HT-29 (cell line): ENCODE results near the gene MXRA7. TPM values are rescaled to one million over a fixed set of nuclear protein-coding genes. Genes with fewer than 3 reads are reported as not detected.
"Not testable (repeated sequence)": the region's sequence is repeated elsewhere in the genome, so short reads cannot be mapped to it uniquely, and the experiment has no call there.

Experiments used
- DNase-seq: peaks from one replicate; pipeline ENCODE4 v3.0.0-alpha.2; 2015; ENCODE audit warnings: low spot score
- total RNA-seq: library from RNA; depleted of rRNA; stranded (reverse); fragments of >200 nt; shearing (Covaris generic); gene quantifications from 2 replicates; pipeline ENCODE4 v1.2.3, GENCODE V29; 2014

MXRA7 gene
- total RNA-seq, 1 experiment from 2014 or later, result 0.23 TPM

GRCh38 chr17:76716146-76716838, 5.5 kb upstream of the MXRA7 start:
- DNase-seq, result no peak

GRCh38 chr17:76715496-76715830, 4.7 kb upstream of the MXRA7 start:
- no peak for DNase-seq

GRCh38 chr17:76714822-76715495, 4.2 kb upstream of the MXRA7 start:
- peak; percentile 58 for DNase-seq

GRCh38 chr17:76714336-76714735, 3.6 kb upstream of the MXRA7 start:
- DNase-seq, result no peak

DNA sequence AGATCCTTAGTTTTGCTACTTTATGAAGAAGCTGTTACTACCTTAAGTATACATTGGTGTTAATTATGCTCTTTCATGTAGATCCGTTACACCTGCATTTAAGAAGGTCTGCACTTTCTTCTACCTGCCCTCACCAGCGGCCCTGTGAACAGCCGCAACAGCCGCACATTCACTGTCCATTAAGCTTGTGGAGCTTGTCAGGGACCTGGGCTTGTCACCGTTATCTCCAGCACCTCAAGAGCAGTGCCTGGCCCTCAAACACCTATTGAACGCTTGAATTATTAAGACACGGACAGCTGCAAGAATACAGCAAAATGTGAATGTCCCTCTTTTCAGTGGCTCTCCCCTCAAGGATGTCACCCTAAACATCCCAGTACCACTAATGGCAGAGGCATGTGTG, 3.0 kb upstream of the MXRA7 start:
- no peak for DNase-seq

DNA sequence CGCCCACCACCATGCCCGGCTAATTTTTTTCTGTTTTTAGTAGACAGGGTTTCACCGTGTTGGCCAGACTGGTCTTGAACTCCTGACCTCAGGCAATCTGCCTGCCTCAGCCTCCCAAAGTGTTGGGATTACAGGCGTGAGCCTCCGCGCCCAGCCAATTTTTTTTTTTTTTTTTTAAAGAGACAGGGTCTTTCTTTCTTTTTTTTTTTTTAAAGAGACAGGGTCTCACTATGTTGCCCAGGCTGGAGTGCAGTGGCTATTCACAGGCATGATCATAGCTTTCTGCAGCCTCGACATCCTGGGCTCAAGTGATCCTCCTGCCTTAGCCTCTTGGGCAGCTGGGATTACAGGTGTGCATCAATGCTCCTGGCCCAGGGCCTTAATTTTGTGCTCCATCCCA, 1.6 kb upstream of the MXRA7 start:
- not testable (repeated sequence) for DNase-seq

GRCh38 chr17:76709951-76710862, 558 bp downstream of the MXRA7 start:
- DNase-seq, result not testable (repeated sequence)

DNA sequence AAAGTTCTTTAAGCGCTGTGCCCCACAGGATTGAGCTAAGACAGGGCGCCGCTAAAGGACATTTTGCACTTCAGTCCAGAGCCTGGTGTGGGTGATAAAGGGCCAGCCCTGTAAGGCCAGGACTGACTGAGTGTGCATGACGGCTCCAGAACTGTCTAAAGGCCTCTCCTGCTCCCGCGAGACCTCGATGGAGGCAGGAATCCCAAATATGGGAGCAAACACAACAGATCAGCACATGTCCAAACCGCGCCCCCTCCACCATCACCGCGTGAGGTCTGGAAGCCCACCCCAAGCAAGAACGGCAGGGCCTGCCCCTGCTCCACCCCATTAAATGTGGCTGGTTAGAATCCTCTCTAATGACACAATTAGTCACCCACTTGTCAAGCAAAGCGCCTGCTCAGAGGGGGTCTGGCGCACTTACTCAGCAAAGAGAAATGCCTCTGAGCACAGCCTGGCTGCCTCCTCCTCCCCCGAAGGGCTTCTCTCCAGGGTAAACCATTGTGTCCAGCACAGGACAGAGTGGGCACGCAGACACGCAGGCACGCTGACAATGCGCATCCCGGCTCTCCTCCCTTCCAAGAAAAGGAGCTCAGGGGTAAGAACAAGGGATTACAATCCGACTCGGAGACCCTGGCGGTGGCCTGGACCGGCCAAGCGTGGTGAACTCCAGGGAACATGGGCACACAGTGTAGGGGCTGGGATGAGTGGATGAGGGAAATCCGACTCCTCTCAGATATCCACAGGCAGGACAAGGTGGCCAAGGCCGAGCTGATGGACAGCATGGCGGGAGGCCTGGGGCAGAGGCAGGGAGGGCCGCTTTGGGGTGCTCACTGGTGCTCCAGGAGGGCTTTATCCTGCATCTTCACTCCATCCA, 1.5 kb downstream of the MXRA7 start:
- no peak for DNase-seq

DNA sequence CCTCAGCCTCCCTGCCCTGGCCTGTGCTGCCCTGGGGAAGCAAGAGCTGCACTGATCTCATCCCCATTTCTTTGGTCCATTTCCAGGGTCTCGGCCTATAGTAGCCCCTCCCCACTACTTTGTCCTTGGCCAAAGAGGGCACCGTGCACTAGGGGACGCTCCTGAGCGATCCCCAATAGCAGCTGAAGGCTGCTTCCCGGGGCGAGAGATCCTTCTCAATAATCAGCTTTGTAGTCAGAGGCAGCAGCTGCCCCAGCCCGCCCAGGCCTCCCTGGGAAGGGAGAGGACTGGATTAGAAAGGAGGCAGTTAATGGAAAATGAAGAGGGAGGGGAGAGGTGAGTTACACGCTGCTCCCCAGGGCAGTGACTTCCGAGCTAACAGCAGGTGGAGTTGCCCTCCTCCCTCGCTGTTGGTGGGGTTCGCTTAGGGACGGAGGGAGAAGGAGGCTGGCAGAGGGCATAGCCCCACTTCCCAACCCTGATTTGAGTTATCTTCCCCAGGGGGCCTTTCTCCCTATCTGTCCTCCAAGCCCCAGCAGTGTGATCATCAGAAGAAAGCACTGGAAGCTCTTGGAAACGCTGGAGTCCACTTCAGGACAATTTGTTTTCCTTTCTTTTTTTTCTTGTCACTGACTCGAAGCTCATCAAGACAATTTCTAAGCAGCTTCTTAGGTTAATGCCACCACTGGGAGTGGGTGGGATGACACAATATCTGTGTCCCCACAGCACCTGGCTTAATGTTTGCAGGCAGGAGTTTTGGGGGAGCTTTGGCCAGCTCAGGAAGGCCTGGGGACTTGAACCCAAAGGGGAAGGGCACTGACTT, 2.6 kb downstream of the MXRA7 start:
- no peak for DNase-seq

DNA sequence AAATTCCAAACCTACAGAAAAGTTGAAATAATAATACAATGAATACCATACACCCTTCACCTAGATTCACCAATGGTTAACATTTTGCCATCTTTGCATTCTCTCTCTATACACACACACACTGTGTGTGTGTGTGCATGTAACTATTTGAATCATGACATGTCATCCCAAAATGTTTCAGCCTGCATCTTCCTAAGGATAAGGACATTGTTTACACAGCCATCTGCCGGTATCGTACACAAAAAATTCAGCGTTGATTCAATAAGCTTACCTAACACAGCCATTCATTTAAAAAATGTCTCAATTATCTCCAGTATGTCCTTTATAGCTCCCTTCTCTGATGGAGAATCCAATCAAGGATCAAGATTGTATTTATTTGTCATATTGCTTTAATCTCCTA, 3.9 kb downstream of the MXRA7 start:
- no peak for DNase-seq

GRCh38 chr17:76704805-76705204, 6.0 kb downstream of the MXRA7 start:
- no peak for DNase-seq

- no peak for DNase-seq
These were observed 7.7 kb downstream of the MXRA7 start for GRCh38 chr17:76702941-76703637.

DNA sequence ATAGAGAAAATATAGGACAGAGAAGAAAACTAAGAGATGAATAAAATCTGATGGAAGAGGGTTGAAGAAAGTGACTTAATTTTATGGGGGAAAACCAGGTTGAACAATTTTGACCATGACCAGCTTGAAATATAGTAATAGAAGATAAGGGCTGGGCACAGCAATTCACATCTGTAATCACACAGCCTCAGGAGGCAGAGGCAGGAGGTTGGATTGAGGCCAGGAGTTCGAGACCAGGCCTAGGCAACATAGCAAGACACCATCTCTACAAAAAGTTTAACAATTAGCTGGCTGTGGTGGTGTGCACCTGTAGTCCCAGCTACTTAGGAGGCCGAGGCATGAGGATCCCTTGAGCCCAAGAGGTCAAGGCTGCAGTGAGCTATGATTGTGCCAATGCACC, 8.7 kb downstream of the MXRA7 start:
- DNase-seq, result no peak

DNA sequence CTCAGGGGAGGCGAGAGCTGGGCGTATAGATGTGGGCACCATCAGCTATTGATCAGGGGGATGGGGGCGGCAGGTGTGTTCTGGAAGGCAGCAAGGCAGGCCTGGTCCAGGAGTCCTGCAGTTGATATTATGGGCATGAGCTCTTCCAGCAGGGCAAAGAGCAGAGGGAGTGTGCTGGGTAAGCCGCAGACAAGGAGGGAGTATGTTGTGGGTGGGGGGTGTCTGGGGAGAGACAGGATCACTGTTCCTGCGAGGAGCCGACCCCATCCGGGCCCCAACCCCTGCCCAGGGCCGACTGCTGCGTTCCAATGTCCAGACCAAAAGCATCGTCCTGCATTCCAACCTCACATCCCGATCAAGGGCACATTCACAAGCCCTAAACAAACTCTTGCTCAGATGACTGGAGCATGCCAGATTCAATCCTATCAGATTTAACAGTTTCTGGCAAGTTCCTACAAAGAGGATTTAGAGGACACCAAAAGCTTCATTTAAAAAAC, 9.2 kb downstream of the MXRA7 start:
- no peak for DNase-seq

- no peak for DNase-seq
These were observed 9.9 kb downstream of the MXRA7 start for GRCh38 chr17:76700617-76701470.

DNA sequence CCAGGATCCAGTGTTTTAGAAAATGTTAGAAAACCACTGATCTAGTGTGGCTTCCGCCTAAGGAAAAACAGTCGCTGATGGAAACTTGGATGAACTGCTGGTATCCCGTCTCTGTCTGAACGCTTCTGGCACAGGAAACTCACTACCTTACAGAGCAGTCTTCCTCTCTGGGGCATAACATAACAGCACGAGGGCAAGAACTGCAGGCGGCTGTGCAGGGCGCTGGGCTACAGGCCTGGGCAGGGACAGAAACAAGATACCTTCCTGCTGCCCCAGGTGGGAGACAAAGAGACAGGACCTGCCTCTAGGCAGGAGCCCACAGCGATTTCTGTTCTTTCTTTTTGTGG, 10.5 kb downstream of the MXRA7 start:
- no peak for DNase-seq

GRCh38 chr17:76698466-76698977, 12.2 kb downstream of the MXRA7 start:
- DNase-seq, result not testable (repeated sequence)

DNA sequence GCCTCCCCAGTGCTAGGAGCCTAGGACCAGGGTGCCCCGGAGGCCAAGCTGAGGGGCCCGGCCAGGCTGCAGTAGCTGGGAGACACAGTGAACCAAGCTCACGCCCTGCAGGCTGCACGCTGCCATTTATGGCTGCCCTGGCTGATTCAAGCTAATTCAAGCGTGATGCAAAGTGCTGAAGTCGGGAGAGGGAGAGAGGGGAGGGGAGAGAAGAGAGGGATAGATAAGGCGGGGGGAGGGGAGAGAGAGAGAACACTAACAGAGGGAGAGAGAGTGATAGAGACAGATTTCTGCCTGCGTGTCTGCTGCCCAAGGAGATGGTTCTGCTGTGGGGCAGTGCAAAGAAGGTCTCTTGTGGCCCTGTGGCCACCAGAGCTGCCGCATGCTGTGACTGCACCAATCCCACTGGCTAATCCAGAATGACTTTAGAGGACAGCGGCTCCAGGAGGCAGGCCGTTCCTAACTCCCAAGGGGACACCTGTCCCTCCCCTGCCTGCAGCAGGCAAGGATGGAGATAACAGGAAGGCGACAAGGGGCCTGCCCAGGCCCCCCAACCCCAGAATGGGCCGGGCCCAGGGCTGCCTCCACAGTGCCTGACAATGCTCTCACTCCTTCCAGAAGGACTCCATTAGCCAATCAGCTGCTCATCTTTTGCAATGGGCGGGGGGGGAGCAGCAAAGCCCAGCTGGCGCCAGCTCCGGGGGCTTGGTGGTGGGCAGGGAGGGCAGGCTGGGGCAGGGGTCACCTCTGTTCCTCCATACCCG, 12.9 kb downstream of the MXRA7 start:
- no peak for DNase-seq
